Suprapubic skin (tissue), 4 donors: Measurements from ENCODE around the gene MOBP. TPM values are rescaled to one million over a fixed set of nuclear protein-coding genes. Genes with fewer than 3 reads are reported as not detected.

ENCODE experiments used
- DNase-seq, 2 donors: peaks; one replicate each; pipeline ENCODE4 v3.0.0-alpha.2; 2019; ENCODE audit warnings: low spot score in 2 of 2
- H3K27ac ChIP-seq: fragments of 200-600 bp; sonication (generic); one replicate; pipeline ENCODE4 v1.5.1; 2019
- H3K27me3 ChIP-seq: fragments of 200-600 bp; sonication (generic); one replicate; pipeline ENCODE4 v1.5.1; 2019
- H3K36me3 ChIP-seq: fragments of 200-600 bp; sonication (generic); one replicate; pipeline ENCODE4 v1.5.1; 2019
- H3K4me1 ChIP-seq: fragments of 200-600 bp; sonication (generic); one replicate; pipeline ENCODE4 v1.5.1; 2019
- H3K4me3 ChIP-seq: fragments of 200-600 bp; sonication (generic); one replicate; pipeline ENCODE4 v1.5.1; 2019; ENCODE audit warnings: mild to moderate bottlenecking
- H3K9me3 ChIP-seq: fragments of 200-600 bp; sonication (generic); one replicate; pipeline ENCODE4 v1.5.1; 2019
- CTCF ChIP-seq, 2 donors: fragments of 200-600 bp in 1 of 2; fragments of 450-650 bp in 1 of 2; sonication (generic) in 1 of 2; IDR thresholded peaks; one replicate each; pipeline ENCODE4 v1.5.1; 2016 to 2019; ENCODE audit warnings: antibody characterized with exemption in 2 of 2, mild to moderate bottlenecking in 1 of 2, moderate library complexity in 1 of 2
- EP300 ChIP-seq: sonication (generic); formaldehyde crosslinking; IDR thresholded peaks from one replicate; pipeline ENCODE4 v1.6.1; 2017; ENCODE audit warnings: antibody characterized with exemption
- POLR2A ChIP-seq, 2 donors: fragments of 450-650 bp; IDR thresholded peaks; one replicate each; pipeline ENCODE4 v1.6.1; 2017; ENCODE audit warnings: antibody characterized with exemption in 2 of 2, mild to moderate bottlenecking in 2 of 2, moderate library complexity in 2 of 2
- POLR2AphosphoS5 ChIP-seq, 3 donors: sonication (generic); formaldehyde crosslinking; IDR thresholded peaks; one replicate each; pipeline ENCODE4 v1.6.1; 2017; ENCODE audit warnings: antibody characterized with exemption in 3 of 3
- WGBS: methylation state at CpG from one replicate; pipeline ENCODE4 v1.1.5; 2018; 5-methylcytosine and 5-hydroxymethylcytosine counted together
- total RNA-seq, 4 donors: library from RNA; depleted of rRNA; stranded (reverse); fragments of >200 nt; gene quantifications; one replicate each; pipeline ENCODE4 v1.1.0, GENCODE V29; 2016

The MOBP gene
- total RNA-seq, 4 donors from 2014 or later, result not detected

GRCh38 chr3:39460677-39461076 lies 6.8 kb upstream of the MOBP start:
- no peak for DNase-seq
- no peaks in the 10 kb centered on the region for H3K9me3 ChIP-seq
- no peaks in the 10 kb centered on the region for H3K4me1 ChIP-seq
- WGBS, result 56% methylated on average over 2 of the region's 2 CpGs
- no peaks in the 10 kb centered on the region for H3K36me3 ChIP-seq
- H3K4me3 ChIP-seq, result no peak overlapping the region
- no peak overlapping the region for H3K27ac ChIP-seq
- TF ChIP-seq POLR2AphosphoS5 (IDR thresholded peaks at IDR 0.05) (no peak), CTCF (IDR thresholded peaks at IDR 0.05) (no peak), EP300 (no peak), POLR2A (IDR thresholded peaks at IDR 0.05) (no peak)
- no peaks in the 10 kb centered on the region for H3K27me3 ChIP-seq

GRCh38 chr3:39463269-39463668 lies 4.2 kb upstream of the MOBP start:
- Histone ChIP-seq H3K9me3 (no peaks in the 10 kb centered on the region), H3K4me3 (no peak overlapping the region), H3K27ac (no peak overlapping the region), H3K4me1 (no peaks in the 10 kb centered on the region), H3K36me3 (no peaks in the 10 kb centered on the region), H3K27me3 (no peaks in the 10 kb centered on the region)
- TF ChIP-seq POLR2AphosphoS5 (IDR thresholded peaks at IDR 0.05) (no peak), POLR2A (IDR thresholded peaks at IDR 0.05) (no peak), CTCF (IDR thresholded peaks at IDR 0.05) (no peak), EP300 (no peak)
- DNase-seq, result no peak
- WGBS, result 0% methylated on average over 1 of the region's 1 CpG

GRCh38 chr3:39466988-39467387 lies 492 bp upstream of the MOBP start:
- no peak overlapping the region for H3K27ac ChIP-seq

GRCh38 chr3:39468108-39468436 lies 592 bp downstream of the MOBP start:
- H3K27me3 ChIP-seq, result no peaks in the 10 kb centered on the region
- H3K27ac ChIP-seq, result no peak overlapping the region
- H3K4me3 ChIP-seq, result no peak overlapping the region
- TF ChIP-seq POLR2AphosphoS5 (IDR thresholded peaks at IDR 0.05) (no peak), EP300 (no peak), POLR2A (IDR thresholded peaks at IDR 0.05) (no peak)
- H3K36me3 ChIP-seq, result no peaks in the 10 kb centered on the region
- no peaks in the 10 kb centered on the region for H3K9me3 ChIP-seq
- no peak for DNase-seq
- H3K4me1 ChIP-seq, result no peaks in the 10 kb centered on the region
- 76% methylated on average over 4 of the region's 4 CpGs for WGBS

More at GRCh38 chr3:39466988-39467387, 492 bp upstream of the MOBP start:
- no peaks in the 10 kb centered on the region for H3K27me3 ChIP-seq
- TF ChIP-seq EP300 (no peak), POLR2AphosphoS5 (IDR thresholded peaks at IDR 0.05) (no peak), POLR2A (IDR thresholded peaks at IDR 0.05) (no peak), CTCF (IDR thresholded peaks at IDR 0.05) (no peak)
- 93% methylated on average over 3 of the region's 3 CpGs for WGBS
- no peaks in the 10 kb centered on the region for H3K4me1 ChIP-seq
- DNase-seq, result no peak
- no peak overlapping the region for H3K4me3 ChIP-seq
- H3K9me3 ChIP-seq, result no peaks in the 10 kb centered on the region
- no peaks in the 10 kb centered on the region for H3K36me3 ChIP-seq

- no peaks in the 10 kb centered on the region for H3K27me3 ChIP-seq
- WGBS, result 96% methylated on average over 1 of the region's 1 CpG
Observed at GRCh38 chr3:39469258-39469657, 1.8 kb downstream of the MOBP start.

More at GRCh38 chr3:39469258-39469657, 1.8 kb downstream of the MOBP start:
- Histone ChIP-seq H3K9me3 (no peaks in the 10 kb centered on the region), H3K36me3 (no peaks in the 10 kb centered on the region), H3K4me3 (no peak overlapping the region), H3K4me1 (no peaks in the 10 kb centered on the region), H3K27ac (no peak overlapping the region)
- TF ChIP-seq POLR2AphosphoS5 (IDR thresholded peaks at IDR 0.05) (no peak), CTCF (IDR thresholded peaks at IDR 0.05) (no peak), POLR2A (IDR thresholded peaks at IDR 0.05) (no peak), EP300 (no peak)
- no peak for DNase-seq
